NCI-H2227 (cell line): ENCODE data around the gene CKAP2L.

Experiments used
- DNase-seq: peaks from one replicate; lab custom pipeline; 2025; ENCODE audit not compliant: unreplicated experiment; lab: John Stamatoyannopoulos, UW

Gene CKAP2L

DNA sequence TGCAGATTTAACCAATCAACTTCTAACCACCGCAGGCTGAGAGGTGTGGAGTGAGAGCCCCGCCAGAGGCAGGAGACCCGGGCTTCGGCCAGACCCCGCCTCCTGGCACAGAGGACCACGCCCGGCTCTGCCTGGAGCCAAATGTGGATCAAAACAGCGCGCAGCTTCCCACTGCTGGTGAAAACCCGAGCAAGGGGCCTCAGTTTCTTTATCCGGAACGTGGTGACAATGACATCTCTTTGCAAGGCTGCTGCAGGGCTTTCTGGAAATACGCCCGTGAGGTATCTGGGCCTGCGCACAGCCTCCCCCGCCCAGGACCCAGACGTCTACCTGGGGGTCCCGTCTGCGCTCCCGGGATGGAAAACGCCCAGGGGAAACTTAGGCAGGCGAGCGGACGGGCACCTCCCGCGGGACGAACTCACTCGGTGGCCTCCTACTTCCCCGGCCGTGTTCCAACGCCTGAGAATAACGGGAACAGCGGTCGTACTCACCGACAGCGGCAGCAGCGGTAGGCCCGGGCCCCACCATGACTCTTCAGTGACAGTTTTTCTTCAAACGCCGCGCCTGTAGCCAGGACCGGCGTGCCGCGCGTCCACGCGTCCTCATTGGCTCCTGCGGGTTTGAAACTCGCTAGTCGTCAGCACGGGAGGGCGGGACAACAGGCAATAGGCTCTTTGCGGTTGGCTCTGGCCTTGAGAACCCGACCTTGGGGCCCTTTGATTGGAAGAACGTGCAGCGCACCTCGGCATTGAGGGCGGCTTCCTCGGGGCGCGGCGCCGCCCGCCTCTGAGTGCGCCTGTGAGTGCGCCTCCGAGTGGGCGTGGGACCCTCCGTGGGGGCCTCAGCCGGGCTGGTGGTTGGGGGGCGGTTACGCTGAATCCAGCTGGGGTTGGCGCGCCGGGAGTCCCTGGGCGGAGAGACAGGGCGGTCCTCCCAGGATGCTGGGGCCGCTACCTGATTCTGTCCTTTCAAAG, at the start of gene CKAP2L:
Gene CKAP2L, minus strand, starts transcription at position 539 of the 974 bp plus-strand sequence. Its CDS starts 11 bp downstream, at position 528.
- DNase-seq, result peak; percentile 99

DNA sequence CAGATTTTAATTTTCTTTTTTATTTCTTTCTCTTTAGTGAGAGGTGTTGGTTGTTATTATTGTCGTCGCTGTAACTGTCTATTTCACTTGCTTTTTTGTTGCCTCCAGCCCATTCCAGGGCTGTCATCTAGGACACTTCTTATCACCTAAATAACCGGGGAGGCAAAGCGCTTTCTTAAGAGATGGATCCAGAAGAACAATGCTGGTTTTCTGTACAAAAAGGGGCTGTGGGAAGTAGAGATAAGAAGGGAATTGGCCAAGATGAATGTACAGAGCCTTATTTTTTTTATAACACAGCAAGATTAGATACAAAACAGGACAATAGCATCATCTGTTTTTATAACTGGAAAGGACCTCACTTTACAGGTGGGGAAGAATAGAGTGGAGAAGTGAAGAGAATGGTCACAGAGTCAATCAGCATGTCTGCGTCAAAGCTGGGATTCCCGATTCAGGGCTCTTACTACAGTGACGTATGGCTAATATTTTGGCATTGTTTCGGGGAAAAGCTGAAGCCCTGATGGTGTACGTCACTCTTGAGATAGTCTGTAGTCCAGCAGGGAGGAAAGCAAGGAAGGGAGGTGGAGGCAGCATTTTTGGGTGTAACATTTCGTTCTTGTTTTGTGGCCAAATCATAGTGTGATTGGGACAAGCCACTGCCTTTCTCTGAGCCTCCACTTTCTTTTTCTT, 49.0 kb upstream of the CKAP2L start:
- DNase-seq, result no peak

DNA sequence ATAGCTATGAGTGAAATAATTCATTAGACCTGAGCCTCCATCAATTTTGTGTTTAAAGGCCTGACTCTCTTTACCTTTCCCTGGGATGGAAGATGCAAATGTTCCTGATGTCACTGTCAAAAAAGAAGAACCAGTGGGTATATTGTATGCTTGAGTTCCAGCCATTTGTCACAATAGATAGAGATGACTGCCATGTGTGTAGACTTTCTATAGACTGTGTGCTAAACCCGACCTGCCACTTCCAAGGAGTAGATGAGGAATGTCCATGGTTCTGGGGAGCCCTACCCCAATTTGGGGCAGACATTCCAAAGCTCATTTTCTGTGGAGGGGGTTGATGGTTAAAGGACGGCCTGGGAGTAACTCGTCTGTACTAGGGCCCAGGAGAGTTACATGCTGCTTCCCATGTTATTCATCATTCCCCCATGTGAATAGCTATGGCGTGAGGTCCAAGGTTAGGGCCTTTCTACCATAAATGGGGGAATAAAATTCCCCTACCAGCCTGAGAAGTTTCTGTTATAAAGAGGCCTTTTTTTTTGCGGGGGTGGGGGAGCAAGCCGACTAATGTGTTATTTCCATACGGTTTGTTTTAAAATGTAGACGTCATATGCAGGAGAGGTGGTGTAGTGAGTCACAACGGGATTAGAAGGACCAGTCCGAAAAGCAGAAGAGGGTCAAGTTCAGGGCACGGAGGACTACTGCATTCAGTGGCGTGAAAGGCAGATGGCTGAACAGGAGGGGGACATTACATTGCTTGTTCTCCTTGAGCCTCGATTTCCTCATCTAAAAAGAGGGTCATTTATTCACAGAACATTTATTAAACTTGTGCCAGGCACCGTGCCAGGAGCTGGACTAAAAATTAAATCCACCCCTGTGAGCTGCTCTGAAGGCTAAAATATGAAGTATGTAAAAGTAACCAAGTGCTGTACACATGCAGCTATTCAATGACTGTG, 48.2 kb upstream of the CKAP2L start:
- DNase-seq, result no peak

DNA sequence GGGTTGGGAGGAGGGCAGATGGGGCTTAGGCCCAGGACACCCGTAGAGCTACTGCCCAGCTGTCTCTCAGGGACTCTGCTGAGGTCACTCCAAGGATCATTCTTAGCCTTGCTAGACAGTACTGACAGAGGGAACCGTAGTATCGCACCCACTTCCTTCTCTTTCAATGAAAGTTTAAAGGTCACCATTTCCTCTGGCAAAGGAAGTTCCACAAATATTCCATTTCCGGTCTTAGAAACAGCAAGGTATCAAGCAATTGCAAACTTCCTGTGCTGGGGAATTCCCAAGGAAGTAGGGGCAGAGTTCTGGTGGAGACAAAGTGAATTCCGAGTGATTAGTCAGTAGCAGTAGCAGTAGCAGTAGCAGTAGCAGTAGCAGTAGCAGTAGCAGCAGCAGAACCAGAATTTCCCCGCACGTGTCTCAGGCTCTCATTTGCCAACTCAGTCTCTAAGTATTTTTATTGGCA, 47.5 kb upstream of the CKAP2L start:
- no peak for DNase-seq

- DNase-seq, result no peak
These were observed 46.9 kb upstream of the CKAP2L start for GRCh38 chr2:112811276-112811831.

DNA sequence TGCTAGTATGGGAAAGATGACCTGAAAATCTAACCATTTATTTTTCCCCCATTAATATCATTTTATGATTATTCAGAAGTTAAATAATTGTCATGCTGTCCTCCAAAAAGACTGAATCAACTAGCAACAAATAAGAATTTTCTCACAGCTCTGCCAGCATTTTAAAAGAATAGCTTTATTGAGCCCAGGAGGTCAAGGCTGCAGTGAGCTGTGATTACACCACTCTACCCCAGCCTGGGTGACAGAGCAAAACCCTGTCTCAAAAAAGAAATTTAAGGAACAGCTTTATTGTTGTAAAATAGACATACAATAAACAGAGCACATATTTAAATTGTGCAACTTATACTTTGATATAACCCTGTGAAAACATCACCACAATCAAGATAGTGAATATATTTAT, 44.7 kb upstream of the CKAP2L start:
- no peak for DNase-seq

DNA sequence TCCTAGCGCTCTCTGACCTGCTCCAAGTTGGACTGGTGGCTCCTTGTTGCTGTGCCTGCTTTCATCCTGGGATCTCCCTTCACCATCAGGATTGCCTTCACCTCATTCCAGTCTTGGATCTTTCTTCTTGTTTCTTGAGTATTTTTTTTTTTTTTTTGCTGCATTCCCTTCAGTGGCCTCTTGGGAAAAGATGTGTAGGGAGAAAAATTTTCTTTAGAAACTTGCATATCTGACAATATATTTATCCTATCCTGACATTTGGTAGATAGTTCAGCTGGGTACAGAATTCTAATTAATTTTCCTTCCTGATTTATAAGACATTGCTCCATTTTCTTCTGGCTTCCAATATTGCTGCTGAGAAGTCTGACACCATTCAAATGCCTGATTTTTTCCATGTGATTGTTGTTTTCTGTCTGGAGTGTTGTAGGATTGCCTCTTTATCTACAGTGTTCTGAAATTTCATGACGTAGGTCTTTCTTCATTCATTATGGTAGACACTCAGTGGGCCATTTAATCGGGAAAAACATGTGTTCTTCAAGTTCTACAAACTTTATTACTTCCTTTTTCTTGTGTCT, 42.9 kb upstream of the CKAP2L start:
- DNase-seq, result no peak

GRCh38 chr2:112805542-112805941, 41.1 kb upstream of the CKAP2L start:
- DNase-seq, result no peak

DNA sequence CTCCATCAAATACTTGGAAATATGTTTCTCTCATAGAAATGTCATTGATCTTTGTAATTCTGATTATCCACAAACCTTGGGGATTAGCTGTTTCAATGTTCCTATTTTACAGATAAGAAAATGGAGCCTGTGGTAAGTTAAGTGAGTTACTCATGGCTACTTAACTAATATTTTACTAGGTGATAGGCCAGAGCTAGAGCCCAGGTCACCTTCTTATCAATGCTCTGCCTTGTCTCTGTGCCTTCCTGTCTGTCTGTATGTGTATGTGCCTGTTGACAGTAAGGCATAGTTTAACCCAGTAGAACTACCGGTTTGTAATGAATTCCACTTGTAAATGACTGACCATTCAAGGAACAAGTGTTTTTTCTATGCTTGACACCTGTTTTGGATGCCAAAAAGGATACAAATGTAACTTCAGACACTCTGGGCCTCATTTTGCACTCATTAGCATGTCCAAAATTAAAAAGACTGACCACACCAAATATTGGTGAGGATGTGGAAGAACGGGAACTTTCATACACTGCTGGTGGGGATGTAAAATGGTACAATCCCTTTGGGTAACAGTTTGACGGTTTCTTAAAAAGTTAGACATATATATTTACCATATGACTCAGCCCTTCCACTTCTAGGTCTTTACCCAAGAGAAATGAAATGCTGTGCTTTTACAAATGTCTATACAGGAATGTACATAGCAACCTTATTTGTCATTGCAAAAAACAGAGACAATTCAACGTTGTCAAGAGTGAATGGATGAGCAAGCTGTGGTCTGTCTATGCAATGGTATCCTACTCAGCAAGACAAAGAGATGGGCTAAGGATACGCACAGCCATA, 39.5 kb upstream of the CKAP2L start:
- no peak for DNase-seq

- DNase-seq, result no peak
These were observed 36.6 kb upstream of the CKAP2L start for GRCh38 chr2:112800881-112801583.

DNA sequence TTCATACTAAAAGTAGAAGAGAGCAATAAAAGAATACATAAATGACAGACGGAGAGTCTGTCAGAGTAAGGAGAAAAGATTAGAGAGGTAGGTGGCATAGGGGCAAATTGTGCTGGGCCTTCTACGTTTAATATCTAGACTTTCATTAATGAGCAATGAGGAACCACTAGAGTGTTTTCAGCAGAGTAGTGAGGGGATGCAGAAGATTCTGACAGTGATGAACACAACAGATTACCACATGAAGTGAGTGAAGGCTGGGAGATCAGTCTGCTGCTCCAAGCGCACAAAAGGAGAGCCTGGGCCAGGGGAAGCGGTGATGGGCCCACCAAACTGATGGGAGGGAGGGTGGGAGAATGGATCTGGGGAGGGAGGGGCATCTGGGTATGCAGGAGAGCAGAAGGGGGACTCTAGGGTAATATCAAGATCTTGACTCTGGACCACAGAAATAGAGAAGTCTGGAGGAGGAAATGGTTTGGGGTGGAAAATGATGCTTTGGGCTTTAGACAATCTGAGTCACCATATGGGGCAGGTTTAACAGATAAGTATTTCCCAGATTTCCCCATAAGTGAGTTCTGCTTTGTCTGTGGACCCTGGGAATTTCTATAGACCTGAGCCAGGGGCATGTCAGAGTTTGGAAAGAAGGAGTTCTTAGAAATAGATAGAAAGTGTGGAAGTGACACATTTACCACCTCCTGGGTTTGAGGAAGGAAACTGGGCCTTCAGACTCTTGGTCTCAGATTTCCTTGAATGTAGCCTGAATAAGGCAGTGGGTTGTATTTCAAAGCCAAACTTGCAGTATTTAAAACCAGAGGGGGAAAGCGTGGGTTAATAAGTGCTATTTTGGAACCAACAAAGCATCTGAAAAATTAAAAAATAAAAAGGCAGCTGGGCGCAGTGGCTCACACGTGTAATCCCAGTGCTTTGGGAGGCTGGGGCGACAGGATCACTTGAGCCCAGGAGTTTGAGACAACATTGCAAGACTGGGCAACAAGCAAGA, 34.9 kb upstream of the CKAP2L start:
- no peak for DNase-seq

GRCh38 chr2:112796486-112796885, 32.1 kb upstream of the CKAP2L start:
- no peak for DNase-seq

DNA sequence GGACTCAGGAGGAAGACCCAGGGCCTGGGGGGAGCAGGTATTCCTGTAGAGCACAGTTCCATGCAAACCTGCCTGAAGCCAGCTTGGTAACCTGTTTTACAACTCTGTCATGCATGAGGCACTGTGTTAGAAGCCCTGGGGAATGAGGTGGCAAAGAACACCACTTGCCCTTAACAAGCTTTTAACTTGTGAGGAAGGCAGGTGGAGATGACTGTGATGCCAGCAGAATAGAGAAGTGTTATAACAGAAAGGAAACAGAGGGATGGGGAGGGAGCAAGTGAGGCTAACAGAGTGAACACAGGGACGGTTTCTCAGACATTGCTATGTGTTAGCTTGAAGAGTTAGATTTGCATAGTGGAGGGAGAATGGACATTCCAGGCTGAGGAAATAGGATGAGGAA, 31.4 kb upstream of the CKAP2L start:
- DNase-seq, result no peak

DNA sequence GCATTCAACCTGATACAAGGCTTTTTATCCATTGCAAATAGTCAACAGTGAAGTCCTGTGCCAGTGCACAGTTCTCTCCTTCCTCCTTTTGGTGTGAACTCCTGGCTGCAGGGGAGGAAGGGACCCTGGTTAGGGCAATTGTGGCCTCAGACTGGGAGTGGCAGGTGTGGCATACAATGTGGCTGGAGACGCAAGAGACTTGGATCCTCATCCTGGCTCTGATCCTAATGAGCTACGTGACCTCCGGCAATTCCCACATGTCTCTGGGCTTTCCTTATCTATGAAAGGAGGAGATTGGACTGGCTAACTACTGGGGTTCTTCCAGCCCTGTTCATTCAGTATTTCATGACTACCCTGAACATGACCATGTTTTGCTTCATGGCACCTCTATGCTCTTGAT, 30.4 kb upstream of the CKAP2L start:
- no peak for DNase-seq

- DNase-seq, result no peak
These were observed 29.8 kb upstream of the CKAP2L start for GRCh38 chr2:112794131-112794733.

- no peak for DNase-seq
These were observed 29.1 kb upstream of the CKAP2L start for GRCh38 chr2:112793449-112793978.

DNA sequence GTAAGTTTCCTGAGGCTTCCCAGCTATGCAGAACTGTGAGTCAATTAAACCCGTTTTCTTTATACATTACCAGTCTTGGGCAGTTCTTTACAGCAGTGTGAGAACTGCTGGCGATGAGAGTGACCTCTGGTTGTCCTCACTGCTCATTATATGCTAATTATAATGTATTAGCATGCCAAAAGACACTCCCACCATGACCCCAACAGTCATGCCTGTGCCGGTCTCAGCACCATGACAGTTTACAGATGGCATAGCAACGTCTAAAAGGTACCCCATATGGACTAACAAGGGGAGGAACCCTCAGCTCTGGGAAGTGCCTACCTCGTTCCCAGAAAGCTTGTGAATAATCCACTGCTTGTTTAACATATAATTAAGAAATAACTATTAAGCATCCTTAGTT, 28.0 kb upstream of the CKAP2L start:
- no peak for DNase-seq
